Ovary (tissue), 9 donors: Measurements from ENCODE around the gene EPB41L3. TPM values are rescaled to one million over a fixed set of nuclear protein-coding genes. Genes with fewer than 3 reads are reported as not detected.
"Not testable (repeated sequence)": the region's sequence is repeated elsewhere in the genome, so short reads cannot be mapped to it uniquely, and the experiment has no call there.

Experiments
- DNase-seq, 5 donors: peaks; one replicate each; pipeline ENCODE4 v3.0.0-alpha.2; 2019 to 2020
- H3K27ac ChIP-seq, 2 donors: fragments of 200-600 bp; one replicate each; pipeline versions ENCODE4 v1.5.1 to v1.8.0; 2019 to 2022
- H3K27me3 ChIP-seq: fragments of 200-600 bp; one replicate; pipeline ENCODE4 v1.8.0; 2022
- H3K36me3 ChIP-seq: fragments of 200-600 bp; sonication (generic); one replicate; pipeline ENCODE4 v1.5.1; 2019
- H3K4me1 ChIP-seq: one replicate; pipeline ENCODE4 v1.8.1; 2013; ENCODE audit warnings: mild to moderate bottlenecking, moderate library complexity; ENCODE audit not compliant: insufficient read depth
- H3K4me3 ChIP-seq: fragments of 200-600 bp; sonication (generic); one replicate; pipeline ENCODE4 v1.5.1; 2017
- H3K9me3 ChIP-seq, 2 donors: fragments of 200-600 bp in 1 of 2; sonication (generic) in 1 of 2; one replicate each; pipeline versions ENCODE4 v1.5.1 to v1.8.1; 2013 to 2019; ENCODE audit warnings: mild to moderate bottlenecking in 1 of 2, moderate library complexity in 1 of 2
- EP300 ChIP-seq: sonication (generic); formaldehyde crosslinking; IDR thresholded peaks from one replicate; pipeline ENCODE4 v1.6.1; 2017; ENCODE audit warnings: antibody characterized with exemption
- POLR2A ChIP-seq: fragments of 450-650 bp; IDR thresholded peaks from one replicate; pipeline ENCODE4 v1.6.1; 2017; ENCODE audit warnings: antibody characterized with exemption, mild to moderate bottlenecking, moderate library complexity
- WGBS, 3 donors: extraction: QIAGEN DNeasy Blood & Tissue Kit in 1 of 3; methylation state at CpG; one replicate each; pipeline versions ENCODE4 v1.1.5 to v1.1.7; 2013 to 2017; 5-methylcytosine and 5-hydroxymethylcytosine counted together
- intact Hi-C, 4 donors: fragments of 100-400 bp; cut with DNase I; formaldehyde crosslinking; loops; one replicate each; pipeline versions ENCODE4 v1.11.0 to v1.15.1; 2022 to 2023
- polyA plus RNA-seq, 2 donors: library from polyadenylated mRNA; stranded (reverse); fragments of 200-250 nt in 1 of 2; fragments of 350-450 nt in 1 of 2; fragmentation: Illumina TruSeq in 1 of 2; extraction: RNeasy Lipid Tissue Mini Kit (QIAGEN cat#74804) in 1 of 2; gene quantifications; one replicate each; pipeline ENCODE4 v1.2.3, GENCODE V29; 2013 to 2014
- total RNA-seq, 7 donors: library from RNA; depleted of rRNA in 2 of 7; stranded (reverse); fragments of >200 nt in 2 of 7; fragmentation: NEBNext Ultra II Directional in 3 of 7; extraction: Animal tissue kit (Norgen Biotek cat#: 25700) in 3 of 7; gene quantifications; one replicate each; pipeline versions ENCODE4 v1.1.0 to v1.2.4, GENCODE V29; 2016 to 2023
- TF ChIP-seq, protein P1 (sequence below), 3 donors: fragments of 450-650 bp in 2 of 3; fragments of 200-600 bp in 1 of 3; IDR thresholded peaks; one replicate each; pipeline versions ENCODE4 v1.5.1 to v1.8.0; 2016 to 2022; ENCODE audit warnings: antibody characterized with exemption in 3 of 3, mild to moderate bottlenecking in 1 of 3
- donor health status: DM: no; HTN: no; CAD: no; lungs with moderate emphysema.
- donor health status: DM: no; HTN: no; CAD: no.
- donor health status: Bipolar disorder and iron deficiency.
- donor health status: DM: yes; HTN: yes; CAD: no.
- donor health status: DM: no; HTN: no; CAD: no.
- donor health status: DM: yes; HTN: yes; CAD: no.

The EPB41L3 gene
- total and polyA plus RNA-seq, 9 donors, result 6.6 to 58.1 (median 29.5) TPM

- intact Hi-C loops, result no loop called here
- Histone ChIP-seq H3K4me3 (no peak overlapping the region), H3K27me3 (no peaks in the 10 kb centered on the region), H3K36me3 (no peaks in the 10 kb centered on the region), H3K9me3 (no peaks in the 10 kb centered on the region), H3K27ac (no peak overlapping the region), H3K4me1 (no peaks in the 10 kb centered on the region)
- 78 to 80% (median 78%) methylated on average over 6 of the region's 6 CpGs for WGBS, 3 donors
- no peak for DNase-seq
- TF ChIP-seq EP300 (no peak), POLR2A (no peak)
- TF ChIP-seq, protein P1, sequence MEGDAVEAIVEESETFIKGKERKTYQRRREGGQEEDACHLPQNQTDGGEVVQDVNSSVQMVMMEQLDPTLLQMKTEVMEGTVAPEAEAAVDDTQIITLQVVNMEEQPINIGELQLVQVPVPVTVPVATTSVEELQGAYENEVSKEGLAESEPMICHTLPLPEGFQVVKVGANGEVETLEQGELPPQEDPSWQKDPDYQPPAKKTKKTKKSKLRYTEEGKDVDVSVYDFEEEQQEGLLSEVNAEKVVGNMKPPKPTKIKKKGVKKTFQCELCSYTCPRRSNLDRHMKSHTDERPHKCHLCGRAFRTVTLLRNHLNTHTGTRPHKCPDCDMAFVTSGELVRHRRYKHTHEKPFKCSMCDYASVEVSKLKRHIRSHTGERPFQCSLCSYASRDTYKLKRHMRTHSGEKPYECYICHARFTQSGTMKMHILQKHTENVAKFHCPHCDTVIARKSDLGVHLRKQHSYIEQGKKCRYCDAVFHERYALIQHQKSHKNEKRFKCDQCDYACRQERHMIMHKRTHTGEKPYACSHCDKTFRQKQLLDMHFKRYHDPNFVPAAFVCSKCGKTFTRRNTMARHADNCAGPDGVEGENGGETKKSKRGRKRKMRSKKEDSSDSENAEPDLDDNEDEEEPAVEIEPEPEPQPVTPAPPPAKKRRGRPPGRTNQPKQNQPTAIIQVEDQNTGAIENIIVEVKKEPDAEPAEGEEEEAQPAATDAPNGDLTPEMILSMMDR (IDR thresholded peaks at IDR 0.05), result no peak
These were observed 27.0 kb downstream of the EPB41L3 start for GRCh38 chr18:5516841-5517240.

GRCh38 chr18:5515011-5515784 lies 28.6 kb downstream of the EPB41L3 start:
- DNase-seq, result no peak
- Histone ChIP-seq H3K9me3 (no peaks in the 10 kb centered on the region), H3K27me3 (no peaks in the 10 kb centered on the region), H3K27ac (no peak overlapping the region), H3K36me3 (no peaks in the 10 kb centered on the region), H3K4me1 (no peaks in the 10 kb centered on the region), H3K4me3 (no peak overlapping the region)
- TF ChIP-seq, protein P1 (IDR thresholded peaks at IDR 0.05), result no peak
- no peak for TF ChIP-seq POLR2A
- no peak for TF ChIP-seq EP300
- 47 to 60% (median 53%) methylated on average over 3 of the region's 3 CpGs for WGBS, 3 donors
- intact Hi-C loops, result no loop called here

- Histone ChIP-seq H3K4me3 (no peak overlapping the region), H3K36me3 (no peaks in the 10 kb centered on the region), H3K4me1 (no peaks in the 10 kb centered on the region), H3K27ac (no peak overlapping the region), H3K9me3 (no peaks in the 10 kb centered on the region), H3K27me3 (no peaks in the 10 kb centered on the region)
- no peak for DNase-seq
- WGBS, 3 donors, result 39 to 52% (median 41%) methylated on average over 1 of the region's 1 CpG
- TF ChIP-seq EP300 (no peak), POLR2A (no peak)
- TF ChIP-seq, protein P1 (IDR thresholded peaks at IDR 0.05), result no peak
- intact Hi-C loops, result no loop called here
These were observed 29.9 kb downstream of the EPB41L3 start for GRCh38 chr18:5513947-5514346.

DNA sequence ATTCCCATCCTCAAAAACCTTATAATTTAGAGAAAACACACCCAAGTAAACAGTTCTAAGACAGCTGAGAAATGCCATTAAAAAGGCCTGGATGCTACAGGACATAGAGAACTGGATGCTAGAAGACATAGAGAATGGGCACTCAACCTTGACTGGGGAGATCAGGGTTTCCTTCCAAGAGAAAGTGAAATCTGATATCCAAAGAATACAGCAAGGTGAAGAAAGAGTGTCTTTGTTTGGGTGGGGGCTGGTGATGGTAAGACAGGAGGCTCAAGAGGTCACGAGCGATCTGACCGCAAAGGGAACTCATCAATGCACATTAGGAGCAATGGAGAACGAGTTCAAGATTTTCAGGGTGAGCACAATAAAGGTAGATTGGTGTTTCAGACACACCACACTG lies 31.6 kb downstream of the EPB41L3 start:
- Histone ChIP-seq H3K4me1 (no peaks in the 10 kb centered on the region), H3K36me3 (no peaks in the 10 kb centered on the region), H3K4me3 (no peak overlapping the region), H3K27ac (no peak overlapping the region), H3K9me3 (no peaks in the 10 kb centered on the region), H3K27me3 (no peaks in the 10 kb centered on the region)
- no peak for DNase-seq
- TF ChIP-seq EP300 (no peak), POLR2A (no peak)
- TF ChIP-seq, protein P1 (IDR thresholded peaks at IDR 0.05), result no peak
- 90 to 93% (median 93%) methylated on average over 4 of the region's 4 CpGs for WGBS, 3 donors
- intact Hi-C loops, result no loop called here

GRCh38 chr18:5511541-5511940 lies 32.3 kb downstream of the EPB41L3 start:
- H3K4me1 ChIP-seq, H3K27ac ChIP-seq, intact Hi-C loops: not testable (repeated sequence)

More at GRCh38 chr18:5511541-5511940, 32.3 kb downstream of the EPB41L3 start:
- DNase-seq, H3K9me3 ChIP-seq, H3K36me3 ChIP-seq, H3K4me3 ChIP-seq, H3K27me3 ChIP-seq: not testable (repeated sequence)
- WGBS, 3 donors, result 85 to 93% (median 89%) methylated on average over 4 of the region's 4 CpGs
